Skin epidermis (tissue), 12 donors: Measurements from ENCODE around the gene RHBDD1.

ENCODE experiments used
- H3K27ac ChIP-seq, 21 experiments: fragments of 200-600 bp; sonication (generic) in 11 of 21; one replicate each; pipeline ENCODE4 v1.5.0; 2020; ENCODE audit warnings: mild to moderate bottlenecking in 3 of 21, inconsistent platforms in 2 of 21, moderate library complexity in 2 of 21
- H3K4me3 ChIP-seq, 7 experiments: fragments of 200-600 bp; sonication (generic) in 2 of 7; one replicate each; pipeline ENCODE4 v1.5.0; 2020; ENCODE audit warnings: inconsistent platforms in 2 of 7, mild to moderate bottlenecking in 2 of 7, moderate library complexity in 1 of 7

Gene RHBDD1

GRCh38 chr2:226798422-226799210 is 37.2 kb upstream of the RHBDD1 start:
- peak overlapping the region; percentile 9 to 91 (median 82) for H3K27ac ChIP-seq
- H3K4me3 ChIP-seq, result peak overlapping the region; percentile 57 to 81 (median 70)

GRCh38 chr2:226799211-226799975 is 36.5 kb upstream of the RHBDD1 start, which contains the start of gene IRS1:
Gene IRS1 (minus strand): TSS chr2:226799820. CDS start chr2:226798738, 1,082 bp downstream.
- Histone ChIP-seq H3K27ac (peak within 1 kb of the TSS; percentile 37 to 91 (median 83)), H3K4me3 (peak within 1 kb of the TSS; percentile 57 to 81 (median 70))

- H3K4me3 ChIP-seq, result peak overlapping the region; percentile 57 to 81 (median 70)
- peak overlapping the region in 20 of 21 experiments; percentile 37 to 91 (median 84) for H3K27ac ChIP-seq
Observed at GRCh38 chr2:226799976-226800940, 35.6 kb upstream of the RHBDD1 start.

- H3K27ac ChIP-seq, result peak overlapping the region in 11 of 21 experiments; percentile 74 to 91 (median 84)
- peak overlapping the region in 6 of 7 experiments; percentile 1 to 81 (median 14) for H3K4me3 ChIP-seq
Observed at GRCh38 chr2:226800941-226801784, 34.7 kb upstream of the RHBDD1 start.

- Histone ChIP-seq H3K4me3 (no peak overlapping the region), H3K27ac (no peak overlapping the region)
Observed at GRCh38 chr2:226802573-226802972, 33.3 kb upstream of the RHBDD1 start.

- Histone ChIP-seq H3K4me3 (no peak overlapping the region), H3K27ac (no peak overlapping the region)
Observed at GRCh38 chr2:226803410-226803809, 32.4 kb upstream of the RHBDD1 start.

GRCh38 chr2:226813148-226813701 is 22.6 kb upstream of the RHBDD1 start:
- Histone ChIP-seq H3K4me3 (no peak overlapping the region), H3K27ac (no peak overlapping the region)

- Histone ChIP-seq H3K4me3 (no peak overlapping the region), H3K27ac (no peak overlapping the region)
Observed at GRCh38 chr2:226818930-226819329, 16.9 kb upstream of the RHBDD1 start.

- Histone ChIP-seq H3K4me3 (no peak overlapping the region), H3K27ac (no peak overlapping the region)
Observed at GRCh38 chr2:226825056-226825455, 10.8 kb upstream of the RHBDD1 start.

- Histone ChIP-seq H3K27ac (peak overlapping the region in 1 of 21 experiments; percentile 27), H3K4me3 (no peak overlapping the region)
Observed at GRCh38 chr2:226828191-226828590, 7.7 kb upstream of the RHBDD1 start.

GRCh38 chr2:226829721-226830631 is 5.9 kb upstream of the RHBDD1 start:
- Histone ChIP-seq H3K4me3 (no peak overlapping the region), H3K27ac (no peak overlapping the region)

GRCh38 chr2:226831266-226831665 is 4.6 kb upstream of the RHBDD1 start:
- no peak overlapping the region for H3K4me3 ChIP-seq
- H3K27ac ChIP-seq, result no peak overlapping the region

GRCh38 chr2:226832061-226832460 is 3.8 kb upstream of the RHBDD1 start:
- Histone ChIP-seq H3K4me3 (no peak overlapping the region), H3K27ac (no peak overlapping the region)

GRCh38 chr2:226834880-226835279 is 974 bp upstream of the RHBDD1 start:
- Histone ChIP-seq H3K4me3 (peak overlapping the region; percentile 58 to 84 (median 72)), H3K27ac (peak overlapping the region in 5 of 21 experiments; percentile 97 to 99 (median 99))

GRCh38 chr2:226835420-226835795 is 446 bp upstream of the RHBDD1 start:
- H3K4me3 ChIP-seq, result peak overlapping the region; percentile 58 to 84 (median 72)
- peak overlapping the region; percentile 86 to 99 (median 98) for H3K27ac ChIP-seq

GRCh38 chr2:226836548-226836885 is 663 bp downstream of the RHBDD1 start:
- peak overlapping the region; percentile 58 to 84 (median 72) for H3K4me3 ChIP-seq
- peak overlapping the region; percentile 86 to 99 (median 98) for H3K27ac ChIP-seq

- H3K27ac ChIP-seq, result peak overlapping the region in 8 of 21 experiments; percentile 91 to 99 (median 97)
- peak overlapping the region in 1 of 7 experiments; percentile 71 for H3K4me3 ChIP-seq
Observed at GRCh38 chr2:226837334-226837733, 1.5 kb downstream of the RHBDD1 start.
